Muscle of arm (tissue), 12 donors: Measurements from ENCODE around the gene PTGR3. TPM values are rescaled to one million over a fixed set of nuclear protein-coding genes. Genes with fewer than 3 reads are reported as not detected.

ENCODE experiments used
- DNase-seq: peaks from one replicate; pipeline ENCODE4 v3.0.0-alpha.2; 2013
- polyA plus RNA-seq, 12 donors: library from polyadenylated mRNA; unstranded; fragments of 120-200 nt; gene quantifications; one replicate each; pipeline ENCODE4 v1.2.1, GENCODE V29; 2013; ENCODE audit not compliant: insufficient read length in 12 of 12

Gene PTGR3
- polyA plus RNA-seq, 12 donors: 24.5 to 53.4 (median 41.3) TPM

- DNase-seq: no peak
These were observed 8.2 kb upstream of the PTGR3 start for GRCh38 chr18:75216911-75217689.

GRCh38 chr18:75216212-75216910 is 7.4 kb upstream of the PTGR3 start:
- DNase-seq: no peak

GRCh38 chr18:75215663-75216062 is 6.7 kb upstream of the PTGR3 start:
- no peak for DNase-seq

- no peak for DNase-seq
These were observed 6.0 kb upstream of the PTGR3 start for GRCh38 chr18:75214766-75215510.

- no peak for DNase-seq
These were observed 5.4 kb upstream of the PTGR3 start for GRCh38 chr18:75214332-75214690.

GRCh38 chr18:75213611-75214331 is 4.8 kb upstream of the PTGR3 start:
- peak; percentile 53 for DNase-seq

- DNase-seq: no peak
These were observed 3.8 kb upstream of the PTGR3 start for GRCh38 chr18:75212751-75213090.

GRCh38 chr18:75211953-75212750 is 3.2 kb upstream of the PTGR3 start:
- DNase-seq: peak; percentile 66

- no peak for DNase-seq
These were observed 2.6 kb upstream of the PTGR3 start for GRCh38 chr18:75211626-75211952.

GRCh38 chr18:75211002-75211621 is 2.2 kb upstream of the PTGR3 start:
- DNase-seq: no peak

- DNase-seq: peak; percentile 86
These were observed 1.5 kb upstream of the PTGR3 start, which contains the start of gene TSHZ1 for GRCh38 chr18:75210274-75211001. TSHZ1 (plus strand) TSS chr18:75210797; CDS start chr18:75211877, 1,080 bp downstream.

GRCh38 chr18:75209951-75210258 is 966 bp upstream of the PTGR3 start:
- DNase-seq: no peak

- DNase-seq: no peak
These were observed 157 bp downstream of the PTGR3 start for GRCh38 chr18:75208836-75209128.

- peak; percentile 65 for DNase-seq
These were observed 644 bp downstream of the PTGR3 start for GRCh38 chr18:75208155-75208835.

GRCh38 chr18:75207310-75208154 is 1.4 kb downstream of the PTGR3 start:
- DNase-seq: no peak

- no peak for DNase-seq
These were observed 2.3 kb downstream of the PTGR3 start for GRCh38 chr18:75206452-75207309.

- no peak for DNase-seq
These were observed 3.3 kb downstream of the PTGR3 start for GRCh38 chr18:75205514-75206132.
